ENCODE data around the gene TP53INP2. TPM values are rescaled to one million over a fixed set of nuclear protein-coding genes. Genes with fewer than 3 reads are reported as not detected.

The TP53INP2 gene
- total and polyA plus RNA-seq, 2 of the 13 experiments (the other 11 are each of a cell fraction or from before 2014, with no cell fraction given) = 5.2 to 18.8 TPM

- TF ChIP-seq STAG1 (CRISPR knock-in tag; IDR thresholded peaks at IDR 0.05) (peak; percentile 5; the same call in 1 of the 2 replicates), PPARG (CRISPR knock-in tag; conservative IDR thresholded peaks at IDR 0.05) (peak; percentile 76; the same call in 1 of the 2 replicates), PHF5A (CRISPR knock-in tag; IDR thresholded peaks at IDR 0.05; ENCODE audit: low read depth, unreplicated experiment) (peak; percentile 54), CC2D1A (CRISPR knock-in tag; IDR thresholded peaks at IDR 0.05) (0 out of 2 replicates have a peak, but pooled peaks have one; percentile 82), HOXA5 (CRISPR knock-in tag; IDR thresholded peaks at IDR 0.05) (peak; percentile 47; the same call in 1 of the 2 replicates)
- TF ChIP-seq, protein P1, sequence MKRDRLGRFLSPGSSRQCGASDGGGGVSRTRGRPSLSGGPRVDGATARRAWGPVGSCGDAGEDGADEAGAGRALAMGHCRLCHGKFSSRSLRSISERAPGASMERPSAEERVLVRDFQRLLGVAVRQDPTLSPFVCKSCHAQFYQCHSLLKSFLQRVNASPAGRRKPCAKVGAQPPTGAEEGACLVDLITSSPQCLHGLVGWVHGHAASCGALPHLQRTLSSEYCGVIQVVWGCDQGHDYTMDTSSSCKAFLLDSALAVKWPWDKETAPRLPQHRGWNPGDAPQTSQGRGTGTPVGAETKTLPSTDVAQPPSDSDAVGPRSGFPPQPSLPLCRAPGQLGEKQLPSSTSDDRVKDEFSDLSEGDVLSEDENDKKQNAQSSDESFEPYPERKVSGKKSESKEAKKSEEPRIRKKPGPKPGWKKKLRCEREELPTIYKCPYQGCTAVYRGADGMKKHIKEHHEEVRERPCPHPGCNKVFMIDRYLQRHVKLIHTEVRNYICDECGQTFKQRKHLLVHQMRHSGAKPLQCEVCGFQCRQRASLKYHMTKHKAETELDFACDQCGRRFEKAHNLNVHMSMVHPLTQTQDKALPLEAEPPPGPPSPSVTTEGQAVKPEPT (CRISPR knock-in tag; IDR thresholded peaks at IDR 0.05; ENCODE audit: low read depth) = 0 out of 2 replicates have a peak, but pooled peaks have one; percentile 11
Observed at GRCh38 chr20:34712525-34713192, 8.5 kb downstream of the TP53INP2 start (continued).

DNA sequence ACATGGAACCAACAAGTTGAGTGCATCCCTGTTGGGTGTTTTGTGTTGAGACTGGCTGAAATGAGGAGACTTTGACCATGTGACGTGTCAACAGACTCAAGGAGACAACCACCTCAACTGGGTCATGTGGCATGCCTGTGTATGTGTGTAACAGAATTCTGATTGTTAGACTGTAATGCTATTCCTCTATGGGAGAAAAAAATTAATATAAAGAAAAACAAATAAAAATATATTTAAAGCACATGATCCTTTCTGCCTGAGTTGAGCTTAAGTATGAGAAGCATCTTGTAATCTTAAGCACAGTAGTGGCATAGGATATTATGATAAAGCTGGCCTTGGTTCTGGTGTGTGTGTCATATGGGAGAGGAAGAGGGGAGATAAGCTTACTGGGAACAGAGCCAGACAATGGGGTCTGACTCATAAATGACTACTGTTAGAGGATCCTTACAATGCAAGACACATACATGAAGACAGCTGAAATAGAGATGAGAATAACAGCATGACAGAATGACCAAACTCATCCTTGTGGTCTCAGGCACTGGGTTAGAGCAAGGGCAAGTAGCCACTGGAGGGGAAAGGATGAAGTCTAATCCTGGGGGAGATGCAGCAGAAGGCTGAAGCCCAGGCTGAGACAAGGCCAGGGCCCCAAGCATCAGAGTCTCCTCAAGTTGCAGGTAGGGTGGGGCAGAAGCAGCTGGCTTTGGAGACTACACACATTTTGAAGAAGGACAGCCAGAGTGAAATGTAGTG, 9.2 kb downstream of the TP53INP2 start:
- Histone ChIP-seq H3K4me3 (replicated peaks in 1 of 3; ENCODE audit: insufficient read depth in 1 of 3, low read depth in 2 of 3, low read length in 3 of 3) (peak overlapping the region in 1 of 3 experiments; percentile 6; a peak in 1 of 6 replicates), H3K27me3 (ENCODE audit: control insufficient read depth in 1 of 2, insufficient read depth in 2 of 2, low read length in 2 of 2) (no peaks in the 10 kb centered on the region), H3K9ac (ENCODE audit: insufficient read depth, low read depth, low read length) (peak overlapping the region; percentile 34; the same call in 1 of the 2 replicates), H3K4me2 (ENCODE audit: low read depth, low read length) (peak overlapping the region; percentile 48), H2AFZ (ENCODE audit: low read length) (no peak overlapping the region), H3K27ac (ENCODE audit: extremely low read length, insufficient read depth, low read length) (peak overlapping the region; percentile 65), H3K4me1 (ENCODE audit: insufficient read depth, low read length) (peaks cover 79% of the 10 kb centered on the region), H3K9me3 (ENCODE audit: low read length) (no peaks in the 10 kb centered on the region), H3K79me2 (ENCODE audit: insufficient read depth, low read length) (no peaks in the 10 kb centered on the region), H4K20me1 (ENCODE audit: insufficient read depth, low read length) (no peaks in the 10 kb centered on the region), H3K36me3 (replicated peaks in 1 of 2; ENCODE audit: control insufficient read depth in 1 of 2, insufficient read depth in 2 of 2, low read length in 2 of 2) (peaks cover 3 to 16% of the 10 kb centered on the region in 2 experiments; a peak in 4 of 5 replicates)
- no TSS peak for BruUV-seq (replicated peaks)
- intact Hi-C loops (cut with micrococcal nuclease; ENCODE audit: unreplicated experiment) = no loop called here
- in situ Hi-C loops (cut with HindIII; ENCODE audit: extremely low pct_ligation_motif_present, low pct_unique_long_range_greater_than_20kb) = loop anchor here (5.0 kb wide), 1 partner anchor 176 kb away; no protein-coding TSS in a partner anchor
- WGBS (ENCODE audit: low lambda C conversion rate) = 88% methylated on average over 1 of the region's 1 CpG
- ATAC-seq = peak; percentile 8
- FAIRE-seq = no peak
- POLR2A ChIA-PET = interaction anchor here (0.7 to 16.2 kb wide), 7 partner anchors 9 to 293 kb away, joined by 3 to 168 read pairs (median 4); partner anchors contain the start of genes DYNLRB1 and TP53INP2
- CTCF ChIA-PET (ENCODE audit: low intra/inter-chr PET ratio, low total read pairs) = no interaction called here
- DNase-seq (ENCODE audit: low spot score) = peak; percentile 91
- no peak for TF ChIP-seq RFX3 (CRISPR knock-in tag; IDR thresholded peaks at IDR 0.05)
- 0 out of 2 replicates have a peak, but pooled peaks have one; percentile 13 for TF ChIP-seq ZNF749 (CRISPR knock-in tag; IDR thresholded peaks at IDR 0.05; ENCODE audit: borderline replicate concordance)
- TF ChIP-seq GTF2F1 (IDR thresholded peaks at IDR 0.05; ENCODE audit: low read length) = no peak
- TF ChIP-seq STAG1 (CRISPR knock-in tag; IDR thresholded peaks at IDR 0.05) = no peak
- no peak for TF ChIP-seq ZNF816 (CRISPR knock-in tag; IDR thresholded peaks at IDR 0.05; ENCODE audit: borderline replicate concordance)
- no peak; the same call in 1 of the 2 replicates for TF ChIP-seq HMG20A (CRISPR knock-in tag; IDR thresholded peaks at IDR 0.05; ENCODE audit: borderline replicate concordance)
- TF ChIP-seq KDM1A (CRISPR knock-in tag; IDR thresholded peaks at IDR 0.05) = no peak
- no peak for TF ChIP-seq ERF (CRISPR knock-in tag; IDR thresholded peaks at IDR 0.05)
- TF ChIP-seq ZNF720 (CRISPR knock-in tag; IDR thresholded peaks at IDR 0.05) = no peak
- TF ChIP-seq ZNF883 (CRISPR knock-in tag; IDR thresholded peaks at IDR 0.05; ENCODE audit: not compliant biosample characterization) = no peak
- TF ChIP-seq NFATC3 (CRISPR knock-in tag; IDR thresholded peaks at IDR 0.05) = no peak
- TF ChIP-seq FOXK2 (IDR thresholded peaks at IDR 0.05) = no peak
- 0 out of 2 replicates have a peak, but pooled peaks have one; percentile 5 for TF ChIP-seq SKIL (CRISPR knock-in tag; IDR thresholded peaks at IDR 0.05; ENCODE audit: borderline replicate concordance)
- TF ChIP-seq ARNTL (CRISPR knock-in tag; IDR thresholded peaks at IDR 0.05) = peak; percentile 38; the same call in 1 of the 2 replicates
